Right lung (tissue), 5 donors: ENCODE data around the gene ALOX5AP. TPM values are rescaled to one million over a fixed set of nuclear protein-coding genes. Genes with fewer than 3 reads are reported as not detected.

Source experiments
- DNase-seq, 2 donors: peaks; one replicate each; pipeline ENCODE4 v3.0.0-alpha.2; 2013
- polyA plus RNA-seq, 5 donors: library from polyadenylated mRNA; unstranded; fragments of 120-200 nt; gene quantifications; one replicate each; pipeline versions ENCODE4 v1.2.1 to v1.2.3, GENCODE V29; 2013; ENCODE audit warnings: inconsistent platforms in 1 of 5, low replicate concordance in 1 of 5; ENCODE audit not compliant: insufficient read length in 5 of 5, insufficient read depth in 1 of 5

Gene ALOX5AP
- polyA plus RNA-seq, 5 donors, result 3.5 to 5.7 (median 4.5) TPM

DNA sequence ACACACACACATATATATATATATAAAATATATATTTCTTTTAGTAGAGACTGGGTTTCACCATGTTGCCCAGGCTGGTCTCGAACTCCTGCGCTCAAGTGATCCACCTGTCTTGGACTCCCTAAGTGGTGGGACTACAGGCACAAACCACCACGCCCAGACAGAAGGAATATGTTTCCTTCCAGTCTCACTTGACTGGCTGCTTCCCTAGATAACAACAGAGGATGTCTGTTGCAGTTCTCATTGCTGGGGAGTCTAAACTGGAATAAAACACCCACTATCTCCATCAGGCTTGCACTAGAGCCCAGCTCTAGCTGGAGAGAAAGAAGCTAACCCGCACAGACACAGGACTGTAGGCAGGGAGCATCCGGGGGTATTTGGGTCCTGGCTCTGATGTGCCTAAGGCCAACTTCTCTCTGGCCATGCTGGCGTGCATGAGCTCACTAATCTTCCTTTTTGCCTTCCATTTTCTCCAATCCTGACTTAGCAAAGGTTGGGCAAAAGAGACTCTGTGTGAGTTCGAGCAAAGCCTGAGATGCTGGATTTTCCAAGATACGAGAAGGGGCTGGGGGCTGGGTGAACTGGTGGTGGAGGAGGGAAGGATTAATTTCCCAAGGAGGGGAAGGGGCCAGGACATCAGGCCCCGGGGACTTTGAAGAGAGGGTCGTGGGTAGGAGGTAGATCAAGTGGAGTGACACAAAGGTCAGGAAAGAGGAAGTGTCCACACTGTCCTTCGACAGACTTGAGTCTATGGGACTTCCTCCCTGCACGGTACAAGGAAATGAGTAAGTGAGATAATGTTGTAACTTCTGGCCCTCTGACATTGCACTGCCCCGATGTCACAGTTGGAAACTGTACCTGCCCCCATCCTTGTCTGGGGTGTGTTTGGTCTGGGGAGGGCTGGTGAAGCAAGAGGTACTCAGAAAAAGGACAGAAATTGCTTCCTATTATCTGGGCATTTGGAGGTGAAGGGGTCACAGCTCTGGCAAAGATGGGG, 22.5 kb upstream of the ALOX5AP start:
- no peak for DNase-seq

DNA sequence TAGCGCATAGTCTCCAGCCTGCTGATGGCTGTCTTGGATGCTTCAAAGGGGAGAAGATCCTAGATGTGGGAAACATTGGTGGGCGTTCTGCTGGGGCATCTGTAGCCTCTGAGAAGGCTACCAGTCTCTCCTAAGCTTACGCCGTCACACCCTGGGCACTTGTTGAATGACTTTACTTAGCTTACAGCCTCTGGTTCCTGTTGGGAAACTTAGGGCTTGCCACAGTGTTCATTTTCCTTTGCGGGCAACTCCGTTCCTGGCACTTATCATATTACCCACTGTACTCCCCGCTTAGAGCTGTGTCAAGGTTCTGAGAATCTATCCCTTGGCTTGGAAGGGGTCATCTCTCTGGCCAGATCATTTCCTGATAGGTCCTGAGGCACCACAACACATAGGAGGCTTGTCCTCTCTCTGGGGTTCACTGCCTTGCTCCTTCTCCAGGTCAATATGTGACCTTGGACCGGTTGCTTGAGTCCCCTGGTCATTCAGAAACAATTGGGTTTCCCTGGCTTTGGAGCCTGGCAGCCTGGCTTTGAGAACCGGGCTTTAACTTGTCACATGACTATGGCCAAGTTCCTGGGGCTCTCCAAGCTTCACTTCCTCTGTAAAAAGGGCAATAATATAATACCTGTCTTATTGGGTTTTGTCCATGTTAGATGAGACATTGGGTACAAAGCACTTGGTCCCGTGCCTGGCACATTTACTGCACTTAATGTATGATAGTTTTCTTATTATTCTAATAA, 20.5 kb upstream of the ALOX5AP start:
- DNase-seq, result no peak

DNA sequence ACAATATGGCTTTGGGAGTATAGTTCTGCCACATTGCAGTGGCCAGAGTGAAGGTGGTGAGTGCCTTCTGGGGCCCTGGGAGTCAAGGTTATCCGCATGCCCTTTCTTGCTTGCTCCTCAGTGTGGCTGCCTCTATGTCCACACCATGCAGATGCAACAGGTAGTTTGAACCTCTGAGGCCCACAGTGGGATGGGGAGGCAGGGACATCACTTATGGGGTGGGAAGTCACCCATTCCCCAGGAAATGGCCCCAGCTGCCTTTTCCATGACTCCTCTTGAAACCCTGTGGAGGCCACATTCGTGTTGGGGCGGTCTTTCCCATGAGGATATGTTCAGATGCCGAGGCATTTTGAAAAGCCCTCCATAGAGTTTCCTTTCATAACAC, 20.0 kb upstream of the ALOX5AP start:
- no peak for DNase-seq

DNA sequence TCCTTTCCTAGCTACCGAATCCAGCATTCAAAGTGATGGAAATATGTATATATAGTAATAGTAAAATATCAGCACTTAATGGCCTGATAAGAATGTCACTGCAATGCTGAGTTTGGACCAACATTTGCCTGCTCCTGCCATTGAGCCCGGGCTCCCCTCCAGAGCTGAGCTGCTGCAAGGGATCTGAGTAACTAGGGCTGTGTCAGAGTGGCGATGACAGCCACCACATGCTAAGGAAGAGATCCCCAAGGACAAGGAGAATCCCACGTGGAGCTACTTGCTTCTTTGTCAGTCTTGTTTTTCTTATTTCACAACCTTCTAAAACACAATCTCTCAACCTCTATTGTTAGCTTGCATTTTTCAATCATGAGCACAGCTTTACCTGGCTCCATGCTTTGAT, 19.5 kb upstream of the ALOX5AP start:
- peak; percentile 83 to 87 for DNase-seq

DNA sequence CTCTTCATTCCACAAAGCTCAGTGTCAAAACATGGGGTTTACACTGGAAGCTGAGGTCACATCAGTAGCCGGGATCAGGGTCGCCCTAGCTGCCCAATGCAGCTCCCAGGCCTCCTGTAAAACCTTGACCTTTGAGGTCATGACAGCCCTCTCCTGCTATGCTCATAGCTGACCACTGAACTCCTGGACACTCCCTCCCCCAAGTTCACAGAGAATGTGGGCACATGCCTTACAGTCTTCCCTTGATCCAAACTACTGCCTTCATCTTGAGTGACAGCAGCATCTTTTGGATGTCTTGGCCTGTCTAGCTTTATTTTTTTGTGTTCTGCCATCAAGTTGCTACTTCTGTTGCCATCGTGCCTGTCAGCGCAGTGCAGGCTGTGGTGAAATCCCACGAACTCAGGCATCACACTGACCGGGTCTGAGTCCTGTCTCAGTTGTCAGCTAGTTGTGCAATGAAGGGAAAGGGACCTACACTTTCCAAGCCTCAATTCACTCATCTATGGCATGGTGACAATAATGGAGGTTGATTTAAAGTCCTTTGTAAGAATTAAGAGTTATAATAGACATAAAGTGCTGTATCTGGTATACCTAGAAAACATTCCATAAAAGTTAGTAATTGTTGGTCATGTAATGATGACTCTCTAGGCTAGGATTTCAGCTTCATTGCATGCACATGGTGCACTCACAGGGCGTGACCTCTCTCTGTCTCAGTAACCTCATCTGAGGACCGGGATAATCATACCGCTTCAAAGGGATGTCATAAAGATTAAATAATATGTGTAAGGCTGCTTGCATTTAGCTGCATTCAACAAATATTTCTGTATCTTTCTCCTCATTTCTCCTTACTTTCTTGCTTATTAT, 16.4 kb upstream of the ALOX5AP start:
- no peak for DNase-seq

DNA sequence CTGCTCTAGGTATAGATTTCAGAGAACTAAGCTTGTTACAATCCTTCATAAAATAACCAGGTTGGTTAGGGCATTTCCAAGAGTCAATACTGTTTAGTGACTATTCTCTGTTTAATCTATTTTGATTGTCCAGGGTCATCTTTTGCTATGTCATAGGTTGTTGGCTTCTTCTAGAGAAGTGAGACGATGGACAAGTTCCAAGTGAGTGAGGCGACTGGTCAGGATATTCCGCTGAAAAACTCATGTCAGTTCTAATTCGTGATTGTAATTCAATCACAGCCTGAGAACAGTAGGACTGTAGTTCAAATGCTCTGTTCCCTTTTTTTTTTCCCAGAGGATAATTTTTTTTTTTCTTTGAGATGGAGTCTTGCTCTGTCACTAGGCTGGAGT, 15.8 kb upstream of the ALOX5AP start:
- no peak for DNase-seq

DNA sequence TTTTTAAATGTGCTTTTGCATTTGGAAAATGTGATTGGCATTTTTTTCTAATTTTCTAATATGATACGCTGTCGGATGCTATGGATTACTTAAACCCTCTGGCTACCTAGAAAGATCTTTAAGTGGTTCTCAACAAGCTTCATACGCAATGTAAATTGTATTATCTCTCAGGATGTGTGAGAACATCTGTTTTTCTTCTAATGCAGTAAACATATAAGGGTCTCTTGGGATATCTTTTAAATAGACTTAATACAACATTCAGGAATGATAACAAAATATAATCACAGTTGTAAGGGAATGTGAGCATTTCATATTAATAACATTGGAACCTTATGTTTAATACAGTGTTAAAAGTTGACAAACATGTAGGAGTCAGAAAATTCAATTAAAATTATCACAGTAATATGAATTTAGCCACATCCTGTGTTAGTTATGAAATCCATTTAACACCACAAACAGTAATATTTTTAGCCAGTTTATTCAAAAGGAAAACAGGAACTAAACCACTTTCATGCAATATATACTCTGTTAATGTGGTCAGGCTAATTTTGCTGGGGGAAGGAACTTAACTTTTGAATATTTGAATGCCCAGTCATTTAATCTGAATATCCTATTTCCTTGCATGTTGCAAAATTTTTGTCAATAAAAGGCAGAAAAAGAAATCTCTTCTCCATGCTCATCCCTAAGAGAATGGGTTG, 15.0 kb upstream of the ALOX5AP start:
- no peak for DNase-seq

DNA sequence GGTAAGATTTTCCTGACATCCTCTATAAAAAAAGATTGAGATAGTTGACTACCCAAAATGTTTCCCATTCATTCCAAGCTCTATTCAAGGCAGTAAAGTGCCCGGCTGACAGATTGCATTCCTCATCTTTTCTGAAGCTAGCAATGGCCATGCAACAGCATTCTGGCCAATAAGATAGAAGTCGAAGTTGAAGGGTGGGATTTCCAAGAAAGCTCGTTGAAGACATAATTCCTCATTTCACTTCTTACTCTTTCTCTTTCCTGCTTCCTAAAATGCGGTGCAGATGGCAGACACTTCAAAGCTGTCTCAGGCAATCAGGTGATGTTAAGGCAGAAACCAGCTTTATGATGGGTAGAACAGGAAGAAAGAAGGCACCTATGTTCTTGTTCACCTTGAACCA, 13.4 kb upstream of the ALOX5AP start:
- no peak for DNase-seq

DNA sequence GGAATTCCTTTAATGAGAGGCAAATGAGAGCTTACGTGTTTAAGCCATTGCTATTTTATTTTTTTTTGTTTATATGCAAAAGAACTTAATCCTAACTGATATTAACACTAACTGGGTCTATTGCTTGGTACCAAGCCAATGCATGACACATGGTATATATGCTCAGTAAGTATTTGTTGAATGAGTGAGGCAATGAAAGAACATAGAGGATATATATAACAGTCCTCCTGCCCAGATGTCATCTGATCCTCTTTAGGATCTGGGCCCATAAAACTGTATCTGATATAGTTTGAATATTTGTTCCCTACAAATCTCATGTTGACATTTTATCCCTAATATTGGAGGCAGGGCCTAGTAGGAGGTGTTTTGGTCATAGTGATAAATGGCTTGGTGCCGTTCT, 13.0 kb upstream of the ALOX5AP start:
- DNase-seq, result no peak

DNA sequence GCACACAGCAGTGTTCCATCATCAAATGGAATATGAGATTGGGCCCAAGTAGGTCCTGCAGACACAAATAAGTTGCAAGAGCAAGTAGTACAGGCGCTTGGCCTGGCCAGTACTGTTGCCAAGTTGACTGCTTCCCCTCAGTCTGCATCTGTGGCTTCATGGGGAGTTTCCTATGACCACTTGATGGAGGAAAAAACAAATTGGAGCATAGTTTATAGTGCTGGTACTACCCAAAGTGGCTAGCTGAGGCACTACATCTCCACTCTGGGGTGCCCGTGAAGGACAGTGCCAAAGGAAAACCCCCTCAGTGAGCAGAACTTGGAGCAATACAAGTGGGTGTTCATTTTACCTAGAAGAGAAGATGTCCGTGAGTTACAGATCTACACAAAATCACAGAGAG, 10.6 kb upstream of the ALOX5AP start:
- no peak for DNase-seq

DNA sequence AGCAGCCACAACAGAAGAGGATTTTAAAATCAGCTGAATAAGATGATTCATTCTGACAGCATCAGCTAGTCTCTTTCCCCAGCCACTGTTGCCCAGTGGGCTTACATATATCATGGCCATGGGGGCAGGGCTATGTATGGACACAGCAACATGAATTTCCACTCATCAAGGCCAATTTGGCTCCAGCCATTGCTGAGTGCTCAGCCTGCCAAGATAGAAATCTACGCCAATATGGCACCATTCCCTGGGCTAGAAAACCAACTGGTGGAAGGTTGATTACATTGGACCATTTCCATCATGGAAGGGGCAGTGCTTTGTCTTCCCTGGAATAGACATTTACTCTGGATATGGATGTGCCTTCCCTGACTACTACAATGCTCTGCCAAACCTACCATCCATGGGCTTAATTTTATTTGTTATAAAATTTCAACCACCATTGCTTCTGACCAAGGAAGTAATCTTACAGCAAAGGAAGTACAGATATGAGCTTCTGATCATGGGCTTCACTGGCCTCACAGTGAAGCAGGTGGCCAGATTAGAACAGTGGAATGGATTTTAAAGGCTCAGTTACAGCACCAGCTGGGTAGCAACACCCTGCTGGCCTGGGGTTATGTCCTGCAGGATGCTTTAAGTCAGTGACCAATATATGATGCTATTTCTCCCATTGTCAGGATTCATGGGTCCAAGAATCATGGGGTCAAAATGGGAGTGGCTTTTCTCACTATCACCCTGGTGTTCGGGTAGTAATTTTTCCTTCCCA, 9.8 kb upstream of the ALOX5AP start:
- DNase-seq, result no peak

DNA sequence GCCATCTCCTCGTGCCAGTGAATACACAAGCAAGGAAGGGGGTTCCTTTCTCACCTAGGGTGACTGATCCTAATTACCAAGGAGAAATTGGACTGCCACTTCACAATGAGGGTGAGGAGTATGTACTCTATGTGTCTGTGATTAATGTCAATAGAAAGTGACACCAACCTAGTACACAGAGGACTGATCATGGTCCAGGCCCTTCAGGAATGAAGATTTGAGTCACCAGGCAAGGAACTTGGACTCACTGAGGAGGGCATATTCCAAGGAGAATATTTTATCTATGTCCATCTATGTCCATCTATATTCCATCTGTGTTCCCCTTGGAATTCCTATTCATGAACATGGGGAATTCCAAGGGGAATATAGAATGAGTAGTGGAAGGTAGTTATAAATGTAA, 9.2 kb upstream of the ALOX5AP start:
- no peak for DNase-seq

DNA sequence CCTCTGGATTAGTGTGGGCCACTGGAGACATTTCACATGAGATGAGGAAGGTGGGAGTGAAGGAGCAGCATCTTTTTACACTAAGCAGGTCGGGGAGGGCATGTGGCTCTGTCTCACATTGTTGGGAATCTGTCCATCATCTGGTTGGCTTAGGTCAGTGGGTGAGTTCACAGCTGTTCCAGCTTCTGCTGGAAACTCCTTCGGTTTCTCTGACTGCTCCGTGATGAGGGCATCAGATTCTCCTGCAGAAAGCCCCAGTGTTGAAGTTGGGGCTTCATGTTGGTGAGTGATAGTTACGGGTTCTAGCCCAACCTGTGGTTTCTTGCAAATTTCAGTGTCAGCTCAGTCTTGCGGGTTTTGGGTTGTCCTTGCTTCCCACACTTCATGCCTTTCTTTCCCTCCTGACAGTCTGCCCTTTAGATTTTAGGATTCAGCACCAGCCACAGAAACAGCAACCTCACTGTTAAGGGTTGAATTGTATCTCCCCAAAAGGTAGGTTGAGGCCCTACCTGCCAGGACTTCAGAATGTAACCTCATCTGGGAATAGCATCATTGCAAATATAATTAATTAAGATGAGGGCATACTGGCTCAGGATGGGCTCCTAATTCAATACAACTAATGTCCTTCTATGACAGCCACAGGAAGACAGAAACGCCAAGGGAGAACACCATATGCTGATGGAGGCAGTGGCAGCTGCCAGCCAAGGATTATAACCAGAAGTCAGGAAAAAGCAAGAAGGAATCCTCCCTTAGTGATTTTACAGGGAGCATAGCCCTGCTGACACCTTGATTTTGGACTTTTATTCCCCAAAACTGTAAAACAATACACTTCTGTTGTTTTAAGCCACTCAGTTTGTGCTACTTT, 7.6 kb upstream of the ALOX5AP start:
- DNase-seq, result no peak

DNA sequence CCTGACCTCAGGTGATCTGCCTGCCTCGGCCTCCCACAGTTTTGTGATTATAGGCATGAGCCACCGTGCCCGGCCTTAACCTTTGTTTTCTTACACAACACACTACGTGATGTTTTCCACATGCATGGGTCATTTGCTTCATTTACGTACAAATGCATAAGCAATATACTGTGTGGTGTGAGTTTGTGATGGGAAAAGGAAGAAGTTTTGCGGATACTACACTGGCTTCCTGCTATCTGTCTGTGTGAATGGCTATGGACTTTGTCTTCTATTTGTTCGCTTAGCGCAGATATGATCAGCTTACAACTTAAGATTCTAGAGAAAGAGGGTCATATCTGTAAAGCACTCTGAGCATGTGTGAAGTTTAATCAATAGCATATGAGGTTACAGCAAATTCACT, 5.5 kb upstream of the ALOX5AP start:
- DNase-seq, result no peak

DNA sequence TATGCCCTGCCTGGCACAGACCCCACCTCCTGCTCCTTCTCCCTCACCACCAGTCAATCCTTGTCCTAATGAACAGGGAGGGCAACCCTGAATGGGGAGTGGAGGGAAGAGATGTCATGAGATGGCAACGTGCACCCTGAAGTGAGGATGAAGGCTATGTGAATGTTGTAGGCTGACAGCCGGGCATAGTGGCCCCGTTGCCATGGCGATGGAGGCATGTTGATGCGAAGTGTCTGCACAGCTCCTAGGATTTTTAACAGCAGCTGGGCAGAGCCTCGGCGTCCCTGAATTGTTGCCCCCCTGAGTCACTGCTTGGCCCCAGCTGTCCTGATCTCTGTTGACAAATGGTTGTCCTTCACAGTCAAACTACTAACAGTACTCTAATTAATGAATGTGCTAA, 4.8 kb upstream of the ALOX5AP start:
- no peak for DNase-seq

DNA sequence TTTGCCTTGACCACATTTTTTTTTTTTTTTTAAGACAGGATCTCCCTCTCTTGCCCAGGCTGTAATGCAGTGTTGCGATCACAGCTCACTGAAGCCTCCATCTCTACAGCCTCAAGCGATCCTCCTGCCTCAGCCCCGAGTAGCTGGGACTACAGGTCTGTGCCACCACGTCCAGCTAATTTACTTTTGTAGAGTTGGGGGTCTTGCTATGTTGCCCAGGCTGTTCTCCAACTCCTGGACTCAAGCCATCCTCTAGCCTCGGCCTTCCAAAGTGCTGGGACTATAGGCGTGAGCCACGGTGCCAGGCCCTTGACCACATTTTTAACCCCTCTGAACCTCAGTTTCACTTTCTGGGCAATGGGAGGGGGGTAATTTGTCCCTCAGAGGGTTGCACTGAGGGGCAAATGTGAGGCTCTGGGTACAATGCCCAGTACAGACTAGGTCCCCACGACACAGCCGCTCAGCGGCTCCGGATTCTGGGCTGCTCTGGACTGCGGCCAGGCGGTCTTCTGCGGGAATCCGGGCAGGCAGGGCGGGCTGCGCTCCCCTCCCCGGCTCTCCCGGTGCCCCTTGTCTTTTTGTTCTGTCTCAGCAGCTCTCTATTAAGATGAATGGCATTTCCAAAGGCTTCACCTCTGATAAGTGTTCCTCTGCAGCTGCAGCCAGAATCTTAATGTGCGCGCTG, 3.8 kb upstream of the ALOX5AP start:
- no peak for DNase-seq

DNA sequence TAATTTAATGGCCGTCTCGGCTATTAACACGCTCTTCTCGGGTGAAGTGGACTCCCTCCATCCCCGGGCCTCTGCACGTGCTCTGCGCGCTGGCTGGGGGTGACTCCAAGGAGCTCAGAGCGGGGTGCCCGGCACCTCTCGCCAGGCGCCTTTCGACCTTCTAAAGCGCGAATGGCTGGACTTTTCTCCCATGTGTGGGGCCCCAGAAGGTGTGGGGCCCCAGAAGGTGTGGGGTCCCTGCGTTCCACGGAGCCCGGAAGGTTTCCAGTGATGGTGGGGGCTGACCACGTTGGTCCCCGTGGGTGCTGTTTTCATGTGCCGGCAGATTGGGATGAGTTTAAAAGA, 3.3 kb upstream of the ALOX5AP start:
- no peak for DNase-seq

DNA sequence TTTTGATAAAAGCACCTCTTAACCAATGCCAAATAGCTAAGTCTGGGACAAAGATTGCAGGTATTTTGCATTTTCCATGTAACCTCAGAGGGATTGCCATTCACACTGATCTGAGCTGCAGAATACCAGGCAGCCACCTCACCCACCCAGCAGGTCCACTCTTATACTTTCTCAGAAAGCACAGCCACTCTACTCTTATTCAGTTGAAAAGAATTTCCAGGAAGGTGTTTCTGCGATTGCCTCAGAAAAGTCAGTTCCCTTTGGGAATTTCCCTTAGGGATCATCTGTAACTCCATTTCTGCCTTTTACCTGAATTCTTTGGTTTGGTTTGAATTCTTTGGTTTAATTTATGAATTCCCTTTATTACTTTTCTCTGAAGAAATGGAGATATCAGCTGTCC, 904 bp upstream of the ALOX5AP start:
- DNase-seq, result no peak

DNA sequence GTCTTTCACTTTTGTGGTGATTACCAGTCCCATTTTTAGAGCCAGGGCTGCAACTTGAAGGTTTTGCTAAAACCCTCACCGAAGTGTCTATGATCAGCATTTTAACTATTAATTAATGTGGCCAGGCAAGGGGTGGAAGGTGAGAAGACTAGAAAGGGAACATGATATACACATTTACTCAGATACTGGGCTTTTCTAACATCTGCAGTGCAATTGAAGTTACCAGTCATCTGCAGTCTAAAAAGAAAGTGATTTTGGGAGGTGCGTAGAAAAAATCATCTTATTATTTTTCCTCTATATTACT, 481 bp downstream of the ALOX5AP start:
- DNase-seq, result no peak
